Activated CD4-positive, alpha-beta T cell treated with anti-CD3 and anti-CD28 coated beads for 36 hours (primary cell): ENCODE results near the gene GATB. TPM values are rescaled to one million over a fixed set of nuclear protein-coding genes. Genes with fewer than 3 reads are reported as not detected.

ENCODE experiments used
- ATAC-seq: fragments of 200-7000 bp; cut with Tn5 transposase; one replicate; pipeline ENCODE4 v1.10.0; 2021; ENCODE audit warnings: mild to moderate bottlenecking, moderate library complexity
- CTCF ChIA-PET: fragments of 350-600 bp; sonication (Branson Sonifier 250); formaldehyde crosslinking; loops from one replicate; lab custom pipeline; 2021; ENCODE audit warnings: antibody characterized with exemption; lab: Charles Lee
- POLR2A ChIA-PET: fragments of 350-600 bp; sonication (Branson Sonifier 250); formaldehyde crosslinking; loops from one replicate; lab custom pipeline; 2021; ENCODE audit warnings: antibody characterized with exemption, inconsistent platforms; lab: Charles Lee
- DNase-seq: peaks from one replicate; pipeline ENCODE4 v3.0.0-alpha.2; 2020
- H3K27ac Mint-ChIP-seq: one replicate; pipeline ENCODE4 v1.8.0; 2021; ENCODE audit warnings: mixed read lengths
- H3K27me3 Mint-ChIP-seq: one replicate; pipeline ENCODE4 v1.8.0; 2021; ENCODE audit warnings: mixed read lengths
- H3K36me3 Mint-ChIP-seq: one replicate; pipeline ENCODE4 v1.8.0; 2021; ENCODE audit warnings: low read depth, mixed read lengths
- H3K4me1 Mint-ChIP-seq: one replicate; pipeline ENCODE4 v1.8.0; 2021; ENCODE audit warnings: mixed read lengths
- H3K4me3 Mint-ChIP-seq: one replicate; pipeline ENCODE4 v1.8.0; 2021; ENCODE audit warnings: mild to moderate bottlenecking, moderate library complexity, mixed read lengths
- H3K9me3 Mint-ChIP-seq: one replicate; pipeline ENCODE4 v1.8.0; 2021; ENCODE audit warnings: low read depth, mixed read lengths
- intact Hi-C, 2 experiments: fragments of 100-400 bp; cut with DNase I in 1 of 2; cut with micrococcal nuclease in 1 of 2; formaldehyde crosslinking; loops; one replicate each; pipeline versions ENCODE4 v1.14.2 to v1.15.1; 2022 to 2024; cut with DNase I, micrococcal nuclease
- total RNA-seq, 2 experiments: library from RNA; stranded (reverse); gene quantifications; one replicate each; pipeline ENCODE4 v1.2.3, GENCODE V29; 2021

GATB gene
- total RNA-seq, result 10 to 100 TPM; 21.2 to 25.6 TPM

GRCh38 chr4:151760712-151761661 lies at the start of gene GATB:
Gene GATB (minus strand): TSS chr4:151761007. CDS start chr4:151760982, 25 bp downstream.
- Mint-ChIP-seq H3K36me3 (peaks cover 7% of the 10 kb centered on the region), H3K4me1 (peaks cover 18% of the 10 kb centered on the region), H3K27me3 (no peaks in the 10 kb centered on the region), H3K9me3 (no peaks in the 10 kb centered on the region), H3K4me3 (peak within 1 kb of the TSS; percentile 100), H3K27ac (peak within 1 kb of the TSS; percentile 99)
- DNase-seq (peak; percentile 95), ATAC-seq (peak; percentile 100)
- POLR2A ChIA-PET, result no interaction called here
- intact Hi-C loops, result loop anchor here (1.0 to 5.0 kb wide), 8 partner anchors 121 to 1018 kb away; partner anchors contain the start of genes ARFIP1 (in 1 of the 2), FBXW7 (in 1 of the 2), FHIP1A (in 1 of the 2) and LRBA (in 1 of the 2)
- CTCF ChIA-PET, result interaction anchor here (0.9 to 2.1 kb wide), 2 partner anchors 14 to 172 kb away, joined by 3 to 6 read pairs; no protein-coding TSS in a partner anchor

- Mint-ChIP-seq H3K4me3 (no peak overlapping the region), H3K27ac (no peak overlapping the region), H3K27me3 (no peaks in the 10 kb centered on the region), H3K9me3 (no peaks in the 10 kb centered on the region), H3K4me1 (no peaks in the 10 kb centered on the region), H3K36me3 (no peaks in the 10 kb centered on the region)
- DNase-seq (no peak), ATAC-seq (no peak)
- CTCF ChIA-PET, result interaction anchor here (2.2 to 2.3 kb wide), 2 partner anchors 8 to 11 kb away, joined by 5 to 14 read pairs; no protein-coding TSS in a partner anchor
- intact Hi-C loops, result no loop called here
- POLR2A ChIA-PET, result no interaction called here
Observed at GRCh38 chr4:151810476-151810875, 49.7 kb upstream of the GATB start.

- intact Hi-C loops, result no loop called here
- Mint-ChIP-seq H3K4me3 (no peak overlapping the region), H3K36me3 (no peaks in the 10 kb centered on the region), H3K27ac (no peak overlapping the region), H3K9me3 (no peaks in the 10 kb centered on the region), H3K27me3 (no peaks in the 10 kb centered on the region), H3K4me1 (no peaks in the 10 kb centered on the region)
- ATAC-seq (no peak), DNase-seq (no peak)
- CTCF ChIA-PET, result interaction anchor here (2.2 kb wide), 1 partner anchor 10 kb away, joined by 5 read pairs; no protein-coding TSS in a partner anchor
- POLR2A ChIA-PET, result no interaction called here
Observed at GRCh38 chr4:151809716-151810115, 48.9 kb upstream of the GATB start.

- H3K27ac Mint-ChIP-seq, result no peak overlapping the region
- no peaks in the 10 kb centered on the region for H3K9me3 Mint-ChIP-seq
- intact Hi-C loops, result no loop called here
- H3K27me3 Mint-ChIP-seq, result no peaks in the 10 kb centered on the region
- no peak overlapping the region for H3K4me3 Mint-ChIP-seq
- ATAC-seq (no peak), DNase-seq (no peak)
- H3K36me3 Mint-ChIP-seq, result no peaks in the 10 kb centered on the region
- ChIA-PET POLR2A (no interaction called here), CTCF (interaction anchor here (1.0 to 1.1 kb wide), 2 partner anchors 12 to 24 kb away, joined by 3 to 4 read pairs; no protein-coding TSS in a partner anchor)
- H3K4me1 Mint-ChIP-seq, result no peaks in the 10 kb centered on the region
Observed at GRCh38 chr4:151808542-151808941, 47.7 kb upstream of the GATB start.

GRCh38 chr4:151808120-151808529 lies 47.3 kb upstream of the GATB start:
- Mint-ChIP-seq H3K27ac (no peak overlapping the region), H3K4me3 (no peak overlapping the region), H3K4me1 (no peaks in the 10 kb centered on the region), H3K27me3 (no peaks in the 10 kb centered on the region), H3K36me3 (no peaks in the 10 kb centered on the region), H3K9me3 (no peaks in the 10 kb centered on the region)
- CTCF ChIA-PET, result no interaction called here
- peak; percentile 58 for ATAC-seq
- POLR2A ChIA-PET, result no interaction called here
- DNase-seq, result peak; percentile 7
- intact Hi-C loops, result no loop called here

GRCh38 chr4:151807220-151807619 lies 46.4 kb upstream of the GATB start:
- no peak overlapping the region for H3K4me3 Mint-ChIP-seq
- H3K4me1 Mint-ChIP-seq, result no peaks in the 10 kb centered on the region
- CTCF ChIA-PET, result no interaction called here
- ATAC-seq (no peak), DNase-seq (no peak)
- intact Hi-C loops, result no loop called here
- H3K27me3 Mint-ChIP-seq, result no peaks in the 10 kb centered on the region
- H3K9me3 Mint-ChIP-seq, result no peaks in the 10 kb centered on the region
- POLR2A ChIA-PET, result no interaction called here
- H3K27ac Mint-ChIP-seq, result no peak overlapping the region
- H3K36me3 Mint-ChIP-seq, result no peaks in the 10 kb centered on the region

GRCh38 chr4:151806511-151806927 lies 45.7 kb upstream of the GATB start:
- ChIA-PET POLR2A (no interaction called here), CTCF (no interaction called here)
- no peaks in the 10 kb centered on the region for H3K27me3 Mint-ChIP-seq
- no peak overlapping the region for H3K27ac Mint-ChIP-seq
- no peaks in the 10 kb centered on the region for H3K4me1 Mint-ChIP-seq
- no peak overlapping the region for H3K4me3 Mint-ChIP-seq
- intact Hi-C loops, result no loop called here
- no peaks in the 10 kb centered on the region for H3K36me3 Mint-ChIP-seq
- H3K9me3 Mint-ChIP-seq, result no peaks in the 10 kb centered on the region
- ATAC-seq (no peak), DNase-seq (no peak)

GRCh38 chr4:151804821-151805220 lies 44.0 kb upstream of the GATB start:
- no peak for ATAC-seq
- Mint-ChIP-seq H3K4me1 (no peaks in the 10 kb centered on the region), H3K9me3 (no peaks in the 10 kb centered on the region), H3K36me3 (no peaks in the 10 kb centered on the region), H3K27ac (no peak overlapping the region), H3K27me3 (no peaks in the 10 kb centered on the region), H3K4me3 (no peak overlapping the region)
- intact Hi-C loops, result no loop called here
- DNase-seq, result no peak
- POLR2A ChIA-PET, result no interaction called here
- CTCF ChIA-PET, result no interaction called here

GRCh38 chr4:151804086-151804630 lies 43.4 kb upstream of the GATB start:
- no peak for ATAC-seq
- no peak overlapping the region for H3K4me3 Mint-ChIP-seq
- no peaks in the 10 kb centered on the region for H3K9me3 Mint-ChIP-seq
- H3K36me3 Mint-ChIP-seq, result no peaks in the 10 kb centered on the region
- H3K4me1 Mint-ChIP-seq, result no peaks in the 10 kb centered on the region
- CTCF ChIA-PET, result no interaction called here
- no peak for DNase-seq
- no peaks in the 10 kb centered on the region for H3K27me3 Mint-ChIP-seq
- POLR2A ChIA-PET, result no interaction called here
- intact Hi-C loops, result no loop called here
- H3K27ac Mint-ChIP-seq, result no peak overlapping the region

GRCh38 chr4:151803246-151803645 lies 42.4 kb upstream of the GATB start:
- Mint-ChIP-seq H3K36me3 (no peaks in the 10 kb centered on the region), H3K27me3 (no peaks in the 10 kb centered on the region), H3K9me3 (no peaks in the 10 kb centered on the region), H3K27ac (no peak overlapping the region), H3K4me3 (no peak overlapping the region), H3K4me1 (no peaks in the 10 kb centered on the region)
- intact Hi-C loops, result no loop called here
- ChIA-PET CTCF (interaction anchor here (0.7 to 2.4 kb wide), 8 partner anchors 8 to 299 kb away, joined by 3 to 14 read pairs (median 4); no protein-coding TSS in a partner anchor), POLR2A (no interaction called here)
- DNase-seq (no peak), ATAC-seq (no peak)

- CTCF ChIA-PET, result interaction anchor here (0.6 to 2.4 kb wide), 19 partner anchors 10 to 1173 kb away, joined by 3 to 14 read pairs (median 3); no protein-coding TSS in a partner anchor
- DNase-seq (peak; percentile 79), ATAC-seq (peak; percentile 77)
- POLR2A ChIA-PET, result no interaction called here
- Mint-ChIP-seq H3K9me3 (no peaks in the 10 kb centered on the region), H3K36me3 (no peaks in the 10 kb centered on the region), H3K4me3 (no peak overlapping the region), H3K27ac (no peak overlapping the region), H3K27me3 (no peaks in the 10 kb centered on the region), H3K4me1 (no peaks in the 10 kb centered on the region)
- intact Hi-C loops, result no loop called here
Observed at GRCh38 chr4:151801547-151802516, 41.0 kb upstream of the GATB start.
